GM03348 (cell line): ENCODE data around the gene ITPR1.
A peak's percentile ranks its signal among the peaks of the same experiment; 100 is the strongest.

Source experiments
- DNase-seq: peaks from one replicate; pipeline ENCODE4 v3.0.0; 2012; ENCODE audit warnings: low spot score

The ITPR1 gene

GRCh38 chr3:4814904-4815574, 321.9 kb downstream of the ITPR1 start:
- DNase-seq: no peak

- no peak for DNase-seq
Measured at GRCh38 chr3:4816306-4816705, 323.2 kb downstream of the ITPR1 start.

DNA sequence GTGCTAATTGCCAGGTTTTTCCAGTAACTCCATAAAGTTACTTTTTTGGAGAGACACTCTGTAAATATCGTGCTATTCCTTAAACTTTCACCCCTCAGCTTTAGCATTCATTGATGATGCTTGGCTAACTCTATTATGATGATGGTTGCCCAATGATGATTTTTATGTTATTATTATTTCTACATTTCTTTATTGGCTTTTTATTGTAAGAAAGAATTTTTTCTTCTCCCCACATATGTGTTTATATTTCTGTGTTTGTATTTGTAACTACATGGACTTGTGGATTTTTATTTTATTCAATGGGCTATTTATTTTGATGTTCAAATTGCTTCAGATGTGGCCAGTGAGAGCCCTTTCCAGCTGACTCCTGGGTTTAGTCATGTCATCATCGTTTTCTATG, 323.6 kb downstream of the ITPR1 start:
- no peak for DNase-seq

DNA sequence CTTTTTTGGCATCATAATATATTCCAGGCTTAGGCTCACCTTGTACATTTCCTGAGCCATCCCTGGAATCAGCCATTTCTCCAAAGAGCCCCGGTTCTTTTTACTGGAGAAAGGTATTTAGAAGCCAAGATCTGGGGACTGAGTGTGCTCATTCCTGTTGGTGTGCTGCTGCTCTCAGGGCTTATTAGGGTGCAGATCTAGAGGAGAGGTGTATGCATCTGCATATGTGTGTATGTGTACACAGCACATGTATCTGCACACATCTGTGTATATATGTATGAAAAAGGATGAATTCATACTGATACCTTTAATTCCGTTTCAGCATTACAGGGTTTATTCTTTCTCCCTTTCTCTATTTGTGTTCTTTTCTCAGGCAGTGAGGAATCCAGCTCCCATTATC, 324.0 kb downstream of the ITPR1 start:
- DNase-seq: no peak

GRCh38 chr3:4818164-4818563, 325.0 kb downstream of the ITPR1 start:
- DNase-seq: no peak

GRCh38 chr3:4818986-4819693, 326.0 kb downstream of the ITPR1 start:
- DNase-seq: no peak

DNA sequence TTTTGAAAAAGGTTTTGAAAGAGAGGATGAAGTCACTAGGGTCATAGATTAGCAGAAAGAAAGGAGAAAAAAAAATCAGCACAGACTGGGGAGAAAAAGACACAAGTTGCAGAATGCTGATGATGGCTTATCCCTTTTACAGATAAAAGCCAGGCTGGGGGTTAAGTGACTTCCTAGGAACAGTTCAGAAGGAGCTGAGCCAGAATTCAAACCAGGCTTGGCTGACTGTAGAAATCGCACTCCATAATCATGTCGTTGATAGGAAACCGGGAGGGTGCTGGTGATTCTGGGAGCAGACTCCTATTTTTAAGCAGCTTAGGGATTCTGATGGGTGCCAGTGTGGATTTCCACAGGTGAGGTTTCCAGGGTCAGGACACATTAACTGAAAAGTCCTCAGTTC, 326.6 kb downstream of the ITPR1 start:
- DNase-seq: no peak

- no peak for DNase-seq
Measured at GRCh38 chr3:4820296-4821121, 327.4 kb downstream of the ITPR1 start.

GRCh38 chr3:4821338-4821737, 328.2 kb downstream of the ITPR1 start:
- DNase-seq: no peak

- DNase-seq: no peak
Measured at GRCh38 chr3:4821975-4822374, 328.8 kb downstream of the ITPR1 start.

DNA sequence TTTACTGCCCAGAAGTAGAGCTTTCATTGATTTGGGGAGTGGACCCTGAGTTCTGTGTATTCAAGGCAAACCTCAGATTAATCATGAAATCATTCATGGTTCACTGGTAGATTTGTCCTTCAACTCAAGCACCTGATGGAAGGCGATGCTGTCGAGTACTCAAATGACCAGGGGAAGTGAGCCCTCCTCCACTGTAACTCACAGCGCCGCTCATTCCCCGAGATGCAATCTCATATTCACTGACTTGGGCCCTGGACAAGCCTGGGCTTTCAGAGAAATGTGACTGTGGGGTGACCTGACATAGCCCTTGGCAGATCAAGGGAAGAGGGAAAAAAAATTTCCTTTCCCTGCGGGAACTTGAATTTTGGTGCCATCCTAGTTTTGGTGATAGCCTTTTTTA, 329.4 kb downstream of the ITPR1 start:
- no peak for DNase-seq

DNA sequence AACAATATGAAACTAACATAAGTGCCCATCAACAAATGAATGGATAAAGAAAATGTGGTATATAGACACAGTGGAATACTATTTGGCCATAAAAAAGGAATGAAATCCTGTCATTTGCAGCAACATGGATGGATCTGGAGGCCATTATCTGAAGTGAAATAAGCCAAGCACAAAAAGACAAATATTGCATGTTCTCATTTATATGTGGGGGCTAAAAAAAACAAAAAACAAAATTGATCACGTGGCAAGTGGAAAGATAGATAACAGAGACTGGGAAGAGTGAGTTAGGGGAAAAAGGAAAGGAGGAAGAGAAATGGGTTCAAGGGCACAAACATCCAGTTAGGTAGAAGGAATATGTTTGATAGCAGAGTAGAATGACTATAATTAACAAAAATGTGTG, 330.2 kb downstream of the ITPR1 start:
- DNase-seq: no peak

- DNase-seq: peak; percentile 16
Measured at GRCh38 chr3:4823986-4824925, 331.1 kb downstream of the ITPR1 start.

GRCh38 chr3:4824926-4825325, 331.8 kb downstream of the ITPR1 start:
- DNase-seq: peak; percentile 84

GRCh38 chr3:4825436-4826236, 332.5 kb downstream of the ITPR1 start:
- no peak for DNase-seq

DNA sequence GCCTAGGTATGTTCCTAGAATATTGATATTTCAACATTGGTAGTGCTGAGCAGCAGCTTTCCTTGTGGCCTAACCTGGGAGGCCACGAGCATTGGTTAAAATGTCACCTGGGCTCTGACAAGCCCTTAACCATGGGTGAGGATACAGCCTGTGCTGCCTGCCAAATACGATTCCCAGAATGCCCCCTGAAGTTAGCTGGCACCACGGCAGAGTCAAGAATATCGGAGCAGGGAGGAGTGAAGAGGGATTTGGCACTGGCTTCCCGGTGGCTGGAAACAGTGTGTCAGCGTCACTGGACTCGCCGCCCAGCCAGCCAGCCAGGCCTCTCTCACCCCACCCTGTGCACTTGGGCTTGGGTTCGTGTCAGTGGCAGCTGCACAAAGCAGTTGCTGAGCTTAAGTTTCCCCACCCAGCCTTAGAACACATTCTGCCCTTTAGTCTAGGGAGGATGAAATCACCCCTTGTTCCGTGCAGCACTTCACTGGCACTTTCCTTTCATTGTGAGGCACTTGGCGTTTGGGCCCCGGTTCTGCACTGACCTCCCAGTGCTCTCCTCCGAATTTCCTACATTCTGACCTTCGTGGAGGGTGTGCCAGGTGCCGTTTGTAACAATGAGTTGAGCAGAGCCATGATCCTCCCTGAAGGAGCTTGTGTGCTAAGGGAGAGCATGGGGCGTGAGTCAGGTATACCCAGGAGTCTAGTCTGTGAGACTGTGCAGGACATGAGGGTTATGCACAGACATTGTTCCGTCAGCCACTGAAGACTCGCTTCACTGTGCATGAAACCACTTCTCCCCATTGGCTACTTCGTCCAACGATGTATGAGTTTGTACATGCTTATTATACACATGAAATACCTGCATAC, 333.3 kb downstream of the ITPR1 start:
- peak; percentile 67 for DNase-seq

DNA sequence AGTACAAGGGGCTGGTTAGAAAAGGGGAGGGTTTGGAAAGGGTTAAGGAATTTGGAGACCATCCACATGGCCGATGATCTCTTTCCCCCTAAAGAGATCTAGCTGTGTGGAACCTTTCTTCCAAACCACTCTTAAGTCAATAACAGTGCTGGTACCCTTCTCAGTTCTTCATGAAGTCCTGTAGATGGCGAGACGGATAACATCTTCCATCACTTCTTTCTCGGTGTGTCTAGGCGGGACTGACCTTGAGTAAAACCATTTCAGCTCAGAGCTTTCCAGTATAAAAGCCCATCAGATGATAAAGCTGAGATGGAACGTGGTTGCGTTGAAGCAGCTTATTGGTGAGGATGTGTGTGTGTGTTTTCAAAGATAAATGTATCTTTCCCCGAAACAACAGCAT, 334.6 kb downstream of the ITPR1 start:
- no peak for DNase-seq

GRCh38 chr3:4828279-4829030, 335.3 kb downstream of the ITPR1 start:
- DNase-seq: peak; percentile 77

- no peak for DNase-seq
Measured at GRCh38 chr3:4829031-4829394, 335.9 kb downstream of the ITPR1 start.

GRCh38 chr3:4830586-4830914, 337.4 kb downstream of the ITPR1 start:
- DNase-seq: no peak
